HepG2 (cell line): ENCODE measurements around the gene CD93. TPM values are rescaled to one million over a fixed set of nuclear protein-coding genes. Genes with fewer than 3 reads are reported as not detected.
A peak's percentile ranks its signal among the peaks of the same experiment; 100 is the strongest.

Experiments used
- ATAC-seq: fragments of 200-7000 bp; cut with Tn5 transposase; 3 replicates; pipeline ENCODE4 v1.9.1; 2020; ENCODE audit warnings: mild to moderate bottlenecking, moderate library complexity
- BruUV-seq: library from RNA; stranded (reverse); fragments of 400-500 nt; replicated peaks from 2 replicates; lab custom pipeline; 2021; lab: Mats Ljungman, UMichigan
- CTCF ChIA-PET: fragments of 300-600 bp; formaldehyde crosslinking; extraction: SDS; loops from one replicate; lab custom pipeline; 2021; ENCODE audit warnings: low total read pairs, inconsistent platforms, low intra/inter-chr PET ratio; lab: Yijun Ruan, JAX
- POLR2A ChIA-PET: fragments of 350-600 bp; sonication (Branson Sonifier 250); formaldehyde crosslinking; loops from one replicate; lab custom pipeline; 2020; ENCODE audit warnings: antibody characterized with exemption, inconsistent platforms; lab: Yijun Ruan, JAX
- DNase-seq: peaks from one replicate; pipeline ENCODE4 v3.0.0-alpha.2; 2015; ENCODE audit warnings: low spot score
- FAIRE-seq: peaks from 3 replicates; lab custom pipeline; 2011; peaks lifted over from hg19 to GRCh38; lab: Jason Lieb, UNC
- H2AFZ ChIP-seq: one replicate; pipeline ENCODE4 v1.6.1; 2011; ENCODE audit warnings: low read length, inconsistent platforms
- H3K27ac ChIP-seq: fragments of 300-600 bp; 3 replicates; pipeline ENCODE4 v1.8.0; 2011; ENCODE audit warnings: mixed run types, mild to moderate bottlenecking, mixed read lengths, low read length, inconsistent platforms; ENCODE audit not compliant: insufficient read depth; ENCODE audit errors: extremely low read length
- H3K27me3 ChIP-seq, 2 experiments: fragments of 200-600 bp in 1 of 2; 2 replicates in 1 of 2; 3 replicates in 1 of 2; pipeline versions ENCODE4 v1.6.0 to v1.8.0; 2011; ENCODE audit warnings: low read length in 2 of 2, mild to moderate bottlenecking in 2 of 2, moderate library complexity in 2 of 2, inconsistent platforms in 1 of 2; ENCODE audit not compliant: insufficient read depth in 2 of 2, control insufficient read depth in 1 of 2
- H3K36me3 ChIP-seq, 2 experiments: fragments of 200-600 bp in 1 of 2; replicated peaks in 1 of 2; 2 replicates in 1 of 2; 3 replicates in 1 of 2; pipeline versions ENCODE4 v1.5.1 to v1.8.0; 2011; ENCODE audit warnings: low read length in 2 of 2, inconsistent platforms in 1 of 2; ENCODE audit not compliant: insufficient read depth in 2 of 2, control insufficient read depth in 1 of 2
- H3K4me1 ChIP-seq: 2 replicates; pipeline ENCODE4 v1.5.1; 2012; ENCODE audit warnings: low read length, inconsistent platforms; ENCODE audit not compliant: insufficient read depth
- H3K4me2 ChIP-seq: 2 replicates; pipeline ENCODE4 v1.6.0; 2011; ENCODE audit warnings: low read depth, low read length, inconsistent platforms
- H3K4me3 ChIP-seq, 3 experiments: fragments of 200-600 bp in 1 of 3; sonication (generic), shearing (Covaris generic) in 1 of 3; replicated peaks in 1 of 3; 2 replicates each; pipeline ENCODE4 v1.5.1; 2011 to 2016; ENCODE audit warnings: low read length in 3 of 3, inconsistent platforms in 2 of 3, low read depth in 2 of 3, mild to moderate bottlenecking in 2 of 3, control low read depth in 1 of 3, mixed read lengths in 1 of 3; ENCODE audit not compliant: insufficient read depth in 1 of 3
- H3K79me2 ChIP-seq: one replicate; pipeline ENCODE4 v1.6.1; 2011; ENCODE audit warnings: low read length, inconsistent platforms; ENCODE audit not compliant: insufficient read depth
- H3K9ac ChIP-seq: 2 replicates; pipeline ENCODE4 v1.6.0; 2011; ENCODE audit warnings: mild to moderate bottlenecking, low read depth, low read length, inconsistent platforms; ENCODE audit not compliant: insufficient read depth
- H3K9me3 ChIP-seq: 2 replicates; pipeline ENCODE4 v1.5.1; 2012; ENCODE audit warnings: mild to moderate bottlenecking, low read length
- H4K20me1 ChIP-seq: 2 replicates; pipeline ENCODE4 v1.6.0; 2011; ENCODE audit warnings: inconsistent platforms, mild to moderate bottlenecking, low read length, moderate library complexity; ENCODE audit not compliant: insufficient read depth
- MTF2 ChIP-seq: sonication (generic); formaldehyde crosslinking; IDR thresholded peaks from 2 replicates; pipeline ENCODE4 v1.5.0; 2020; ENCODE audit warnings: missing genetic modification reagents, borderline replicate concordance
- ZNF335 ChIP-seq: sonication (generic); formaldehyde crosslinking; IDR thresholded peaks from 2 replicates; pipeline ENCODE4 v1.4.0; 2020; ENCODE audit warnings: missing genetic modification reagents
- ZNF576 ChIP-seq: sonication (generic); formaldehyde crosslinking; IDR thresholded peaks from 2 replicates; pipeline ENCODE4 v1.4.0; 2020; ENCODE audit warnings: mild to moderate bottlenecking, missing genetic modification reagents
- ZNF605 ChIP-seq: sonication (generic); formaldehyde crosslinking; IDR thresholded peaks from 2 replicates; pipeline ENCODE4 v1.8.0; 2022; ENCODE audit warnings: mild to moderate bottlenecking, missing genetic modification reagents
- WGBS: methylation state at CpG from one replicate; pipeline ENCODE4 v1.1.6; 2017; ENCODE audit warnings: low lambda C conversion rate; 5-methylcytosine and 5-hydroxymethylcytosine counted together
- in situ Hi-C: cut with HindIII; loops from 2 replicates; pipeline ENCODE4 v1.10.0; 2017; ENCODE audit warnings: low pct_unique_long_range_greater_than_20kb; ENCODE audit not compliant: extremely low pct_ligation_motif_present
- intact Hi-C: fragments of 100-400 bp; cut with micrococcal nuclease; formaldehyde crosslinking; loops from one replicate; pipeline ENCODE4 v1.10.0; 2022; ENCODE audit not compliant: unreplicated experiment
- polyA plus RNA-seq, 8 experiments: library from polyadenylated mRNA; depleted of rRNA in 3 of 8; stranded (reverse) in 7 of 8; unstranded in 1 of 8; fragments of >200 nt; fragmentation: Illumina TruSeq in 4 of 8; extraction: Trizol in 4 of 8; gene quantifications; 2 replicates each; pipeline versions ENCODE4 v1.2.1 to v1.2.3, GENCODE V29; 2011 to 2016; ENCODE audit warnings: low read depth in 4 of 8, missing spikeins in 1 of 8, mixed read lengths in 1 of 8; ENCODE audit not compliant: insufficient read depth in 1 of 8
- total RNA-seq, 5 experiments: library from RNA; depleted of rRNA; stranded (reverse); fragments of >200 nt; fragmentation: Illumina TruSeq; extraction: Trizol; gene quantifications; 2 replicates each; pipeline ENCODE4 v1.2.3, GENCODE V29; 2016; ENCODE audit warnings: low read depth in 1 of 5
- TF ChIP-seq, protein P1 (sequence below): sonication (generic); formaldehyde crosslinking; conservative IDR thresholded peaks from 2 replicates; pipeline ENCODE4 v1.8.1; 2023; ENCODE audit warnings: missing genetic modification reagents

Gene CD93
- total and polyA plus RNA-seq, 2 of the 13 experiments (the other 11 are each of a cell fraction or from before 2014, with no cell fraction given), result not detected

DNA sequence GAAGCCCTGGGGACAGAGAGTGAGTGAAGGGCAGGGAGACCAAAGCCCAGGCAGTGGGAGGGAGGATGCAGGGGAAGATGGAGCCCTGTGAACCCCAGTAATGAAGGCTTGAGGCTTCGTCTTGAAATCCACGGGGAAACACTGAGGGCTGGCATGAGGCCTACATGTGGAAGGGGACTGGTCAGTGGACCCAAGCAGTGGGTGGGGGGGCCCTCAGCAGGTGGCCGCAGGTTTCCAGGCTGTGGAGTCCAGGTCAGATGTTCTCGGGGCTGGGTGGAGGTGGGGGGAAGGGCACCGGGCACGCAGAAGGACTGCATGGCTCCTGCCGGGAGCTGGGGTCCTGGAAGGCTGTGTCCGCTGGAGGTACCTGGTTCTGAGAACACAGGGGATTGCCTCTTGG lies 2.7 kb upstream of the CD93 start:
- Histone ChIP-seq H3K79me2 (no peaks in the 10 kb centered on the region), H3K9ac (no peak overlapping the region), H2AFZ (no peak overlapping the region), H3K4me3 (no peak overlapping the region), H3K36me3 (no peaks in the 10 kb centered on the region), H3K27me3 (peaks cover 4 to 27% of the 10 kb centered on the region in 2 experiments; a peak in 4 of 5 replicates), H3K4me1 (no peaks in the 10 kb centered on the region), H4K20me1 (no peaks in the 10 kb centered on the region), H3K9me3 (no peaks in the 10 kb centered on the region), H3K27ac (no peak overlapping the region), H3K4me2 (no peak overlapping the region)
- intact Hi-C loops, result no loop called here
- 31% methylated on average over 8 of the region's 8 CpGs for WGBS
- ATAC-seq (no peak), FAIRE-seq (no peak), DNase-seq (no peak)
- CTCF ChIA-PET, result no interaction called here
- TF ChIP-seq, protein P1, sequence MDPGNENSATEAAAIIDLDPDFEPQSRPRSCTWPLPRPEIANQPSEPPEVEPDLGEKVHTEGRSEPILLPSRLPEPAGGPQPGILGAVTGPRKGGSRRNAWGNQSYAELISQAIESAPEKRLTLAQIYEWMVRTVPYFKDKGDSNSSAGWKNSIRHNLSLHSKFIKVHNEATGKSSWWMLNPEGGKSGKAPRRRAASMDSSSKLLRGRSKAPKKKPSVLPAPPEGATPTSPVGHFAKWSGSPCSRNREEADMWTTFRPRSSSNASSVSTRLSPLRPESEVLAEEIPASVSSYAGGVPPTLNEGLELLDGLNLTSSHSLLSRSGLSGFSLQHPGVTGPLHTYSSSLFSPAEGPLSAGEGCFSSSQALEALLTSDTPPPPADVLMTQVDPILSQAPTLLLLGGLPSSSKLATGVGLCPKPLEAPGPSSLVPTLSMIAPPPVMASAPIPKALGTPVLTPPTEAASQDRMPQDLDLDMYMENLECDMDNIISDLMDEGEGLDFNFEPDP, result 0 out of 2 replicates have a peak, but pooled peaks have one; percentile 31
- no peak for TF ChIP-seq ZNF335
- POLR2A ChIA-PET, result no interaction called here
- no TSS peak for BruUV-seq
- in situ Hi-C loops, result no loop called here

GRCh38 chr20:23087587-23088251 lies 1.6 kb upstream of the CD93 start:
- intact Hi-C loops, result no loop called here
- POLR2A ChIA-PET, result no interaction called here
- Histone ChIP-seq H3K27me3 (peaks cover 4 to 23% of the 10 kb centered on the region in 2 experiments; a peak in 4 of 5 replicates), H3K79me2 (no peaks in the 10 kb centered on the region), H3K36me3 (no peaks in the 10 kb centered on the region), H2AFZ (no peak overlapping the region), H3K27ac (no peak overlapping the region), H3K4me1 (no peaks in the 10 kb centered on the region), H3K4me2 (no peak overlapping the region), H3K4me3 (no peak overlapping the region), H3K9ac (no peak overlapping the region), H3K9me3 (no peaks in the 10 kb centered on the region), H4K20me1 (no peaks in the 10 kb centered on the region)
- 23% methylated on average over 9 of the region's 9 CpGs for WGBS
- ATAC-seq, result no peak
- TF ChIP-seq MTF2 (no peak), ZNF576 (CRISPR knock-in tag) (no peak), ZNF605 (CRISPR knock-in tag) (no peak)
- no peak for FAIRE-seq
- no peak for DNase-seq
- in situ Hi-C loops, result no loop called here
- CTCF ChIA-PET, result no interaction called here
- BruUV-seq, result no TSS peak
